SK-N-SH treated with all-trans-retinoic acid at 6 μM for 48 hours (cell line): ENCODE results near the gene C20orf141.

Source experiments
- ATAC-seq: fragments of 200-7000 bp; cut with Tn5 transposase; 3 replicates; pipeline ENCODE4 v1.9.1; 2020; ENCODE audit warnings: mild to moderate bottlenecking, moderate library complexity
- ARNTL ChIP-seq: fragments of 450-650 bp; formaldehyde crosslinking; IDR thresholded peaks from 2 replicates; pipeline ENCODE4 v1.5.0; 2020; ENCODE audit warnings: low read depth, mild to moderate bottlenecking, moderate library complexity, borderline replicate concordance
- BACH2 ChIP-seq: fragments of 250-450 bp; sonication (Bioruptor Pico); IDR thresholded peaks from 2 replicates; pipeline ENCODE4 v1.9.0; 2021; ENCODE audit warnings: mild to moderate bottlenecking, borderline replicate concordance
- CREB5 ChIP-seq: fragments of 250-450 bp; sonication (Bioruptor Pico); IDR thresholded peaks from 2 replicates; pipeline ENCODE4 v1.5.1; 2020; ENCODE audit warnings: low read depth, mild to moderate bottlenecking, moderate library complexity
- CSDC2 ChIP-seq: fragments of 250-450 bp; sonication (Bioruptor Pico); IDR thresholded peaks from 2 replicates; pipeline ENCODE4 v1.5.0; 2020; ENCODE audit warnings: mild to moderate bottlenecking, moderate library complexity
- CSRNP3 ChIP-seq: fragments of 250-450 bp; sonication (Bioruptor Pico); IDR thresholded peaks from 2 replicates; pipeline ENCODE4 v1.5.1; 2021; ENCODE audit warnings: mild to moderate bottlenecking, moderate library complexity
- ESRRG ChIP-seq: fragments of 250-450 bp; sonication (Bioruptor Pico); IDR thresholded peaks from 2 replicates; pipeline ENCODE4 v1.6.1; 2021; ENCODE audit warnings: mild to moderate bottlenecking
- GLIS3 ChIP-seq: fragments of 250-450 bp; sonication (Bioruptor Pico); IDR thresholded peaks from 2 replicates; pipeline ENCODE4 v1.5.0; 2020; ENCODE audit warnings: mild to moderate bottlenecking, moderate library complexity
- ISL1 ChIP-seq: fragments of 250-450 bp; sonication (Bioruptor Pico); IDR thresholded peaks from 2 replicates; pipeline ENCODE4 v2.1.2; 2022; ENCODE audit warnings: mild to moderate bottlenecking, moderate library complexity
- OSR1 ChIP-seq: fragments of 250-450 bp; sonication (Bioruptor Pico); IDR thresholded peaks from 2 replicates; pipeline ENCODE4 v1.8.0; 2022; ENCODE audit warnings: moderate library complexity, mild to moderate bottlenecking, inconsistent platforms
- PATZ1 ChIP-seq: fragments of 250-450 bp; sonication (Bioruptor Pico); IDR thresholded peaks from 2 replicates; pipeline ENCODE4 v1.8.0; 2020; ENCODE audit warnings: mild to moderate bottlenecking, moderate library complexity, borderline replicate concordance
- RARB ChIP-seq: fragments of 250-450 bp; sonication (Bioruptor Pico); IDR thresholded peaks from 2 replicates; pipeline ENCODE4 v1.8.0; 2021; ENCODE audit warnings: mild to moderate bottlenecking, moderate library complexity
- TCF4 ChIP-seq: fragments of 250-450 bp; sonication (Bioruptor Pico); IDR thresholded peaks from 2 replicates; pipeline ENCODE4 v1.8.0; 2021; ENCODE audit warnings: mild to moderate bottlenecking, moderate library complexity, borderline replicate concordance
- TOX ChIP-seq: fragments of 250-450 bp; sonication (Bioruptor Pico); IDR thresholded peaks from 2 replicates; pipeline ENCODE4 v1.8.0; 2021; ENCODE audit warnings: mild to moderate bottlenecking, moderate library complexity, borderline replicate concordance
- ZC3H10 ChIP-seq: fragments of 250-450 bp; sonication (Bioruptor Pico); IDR thresholded peaks from 2 replicates; pipeline ENCODE4 v1.5.1; 2021; ENCODE audit warnings: mild to moderate bottlenecking, moderate library complexity
- ZFP3 ChIP-seq: fragments of 250-450 bp; sonication (Bioruptor Pico); IDR thresholded peaks from 2 replicates; pipeline ENCODE4 v1.5.0; 2020; ENCODE audit warnings: mild to moderate bottlenecking, moderate library complexity
- ZFP30 ChIP-seq: fragments of 450-650 bp; formaldehyde crosslinking; IDR thresholded peaks from 2 replicates; pipeline ENCODE4 v1.5.0; 2022; ENCODE audit warnings: mild to moderate bottlenecking, moderate library complexity
- ZNF565 ChIP-seq: fragments of 450-650 bp; formaldehyde crosslinking; conservative IDR thresholded peaks from 2 replicates; pipeline ENCODE4 v1.5.0; 2020; ENCODE audit warnings: low read depth, mild to moderate bottlenecking, moderate library complexity
- ZNF70 ChIP-seq: fragments of 450-650 bp; formaldehyde crosslinking; IDR thresholded peaks from 2 replicates; pipeline ENCODE4 v1.5.0; 2020; ENCODE audit warnings: mild to moderate bottlenecking, moderate library complexity
- ZNF8 ChIP-seq: fragments of 450-650 bp; formaldehyde crosslinking; IDR thresholded peaks from 2 replicates; pipeline ENCODE4 v1.5.0; 2020; ENCODE audit warnings: mild to moderate bottlenecking, moderate library complexity

Gene C20orf141

GRCh38 chr20:2796011-2796660 lies 18.7 kb upstream of the C20orf141 start:
- ATAC-seq, result no peak
- no peak for TF ChIP-seq ZFP30
- TF ChIP-seq ESRRG, result no peak
- no peak for TF ChIP-seq ISL1
- no peak for TF ChIP-seq CSDC2
- TF ChIP-seq ZNF8 (CRISPR knock-in tag), result no peak
- no peak for TF ChIP-seq ZC3H10 (CRISPR knock-in tag)
- no peak for TF ChIP-seq CREB5 (CRISPR knock-in tag)
- TF ChIP-seq CSRNP3, result no peak
- TF ChIP-seq ZNF70 (CRISPR knock-in tag), result no peak
- no peak for TF ChIP-seq TCF4 (CRISPR knock-in tag)
- TF ChIP-seq BACH2 (CRISPR knock-in tag), result no peak
- no peak for TF ChIP-seq GLIS3
- TF ChIP-seq TOX, result no peak
- no peak for TF ChIP-seq PATZ1 (CRISPR knock-in tag)
- no peak for TF ChIP-seq OSR1 (CRISPR knock-in tag)
- TF ChIP-seq ARNTL (CRISPR knock-in tag), result no peak
- TF ChIP-seq, all 23 proteins: peak for 0

- TF ChIP-seq RARB (CRISPR knock-in tag), result no peak
- TF ChIP-seq ZNF8 (CRISPR knock-in tag), result no peak
- TF ChIP-seq CSDC2, result no peak
- no peak for TF ChIP-seq ZFP3 (CRISPR knock-in tag)
- TF ChIP-seq PATZ1 (CRISPR knock-in tag), result no peak
- TF ChIP-seq TCF4 (CRISPR knock-in tag), result no peak
- TF ChIP-seq ISL1, result no peak
- no peak for TF ChIP-seq OSR1 (CRISPR knock-in tag)
- no peak for TF ChIP-seq ZC3H10 (CRISPR knock-in tag)
- no peak for TF ChIP-seq BACH2 (CRISPR knock-in tag)
- no peak for TF ChIP-seq TOX
- ATAC-seq, result no peak
Measured at GRCh38 chr20:2797136-2797983, 17.4 kb upstream of the C20orf141 start.

GRCh38 chr20:2798095-2798805 lies 16.5 kb upstream of the C20orf141 start:
- no peak for ATAC-seq
- TF ChIP-seq ZNF565, result no peak
- no peak for TF ChIP-seq ZNF8 (CRISPR knock-in tag)
- no peak for TF ChIP-seq CSRNP3
- TF ChIP-seq ARNTL (CRISPR knock-in tag), result no peak
- no peak for TF ChIP-seq PATZ1 (CRISPR knock-in tag)
- no peak for TF ChIP-seq CREB5 (CRISPR knock-in tag)
- no peak for TF ChIP-seq GLIS3
- no peak for TF ChIP-seq BACH2 (CRISPR knock-in tag)
- TF ChIP-seq ESRRG, result no peak
